ENCODE results near the gene DDX39B. TPM values are rescaled to one million over a fixed set of nuclear protein-coding genes. Genes with fewer than 3 reads are reported as not detected.

Gene DDX39B
- total RNA-seq, 2 donors from 2014 or later: 119 to 143 TPM

GRCh38 chr6:31541059-31541657, 645 bp downstream of the DDX39B start:
- H3K27me3 ChIP-seq: no peaks in the 10 kb centered on the region
- H3K36me3 ChIP-seq: peaks cover 43% of the 10 kb centered on the region
- no peak for DNase-seq (ENCODE audit: low spot score)
- H3K4me3 ChIP-seq: peak overlapping the region; percentile 60 to 80
- no peak for TF ChIP-seq CTCF (IDR thresholded peaks at IDR 0.05)
- peak overlapping the region; percentile 96 to 97 for H3K27ac ChIP-seq
- peaks cover 0 to 32% of the 10 kb centered on the region in 2 donors for H3K4me1 ChIP-seq
- no peaks in the 10 kb centered on the region for H3K9me3 ChIP-seq

GRCh38 chr6:31540640-31541039, 1.2 kb downstream of the DDX39B start:
- peak overlapping the region; percentile 96 to 97 for H3K27ac ChIP-seq
- TF ChIP-seq CTCF (IDR thresholded peaks at IDR 0.05): no peak

DNA sequence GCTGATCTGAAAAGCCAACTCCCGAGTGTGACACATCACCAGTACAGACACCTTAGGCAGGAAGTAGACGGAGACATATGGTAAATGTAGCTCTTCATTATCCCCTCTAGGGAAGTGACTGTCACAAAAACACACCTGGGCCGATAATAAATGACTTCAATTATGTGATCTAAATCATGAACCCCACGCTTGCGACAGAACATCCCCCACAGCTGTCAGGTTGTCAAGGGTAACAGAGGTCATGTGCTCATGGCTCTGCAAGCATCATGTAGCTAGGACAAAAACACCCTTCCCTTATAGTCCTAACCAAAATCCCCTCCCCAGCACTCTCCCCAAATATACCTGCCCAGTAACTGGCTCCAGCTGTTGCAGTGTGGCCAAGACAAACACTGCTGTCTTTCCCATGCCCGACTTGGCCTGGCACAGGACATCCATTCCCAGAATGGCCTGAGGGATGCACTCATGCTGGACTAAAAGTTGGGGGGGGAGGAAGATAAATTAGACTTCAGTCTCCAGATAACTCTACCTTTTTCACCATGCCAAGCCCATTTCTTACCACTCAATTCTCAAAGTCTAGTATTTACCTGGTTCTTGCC, 2.9 kb downstream of the DDX39B start:
- Histone ChIP-seq H3K36me3 (peaks cover 66% of the 10 kb centered on the region), H3K27ac (peak overlapping the region in 1 of 2 donors; percentile 97), H3K27me3 (no peaks in the 10 kb centered on the region), H3K4me3 (no peak overlapping the region), H3K9me3 (no peaks in the 10 kb centered on the region), H3K4me1 (peaks cover 0 to 32% of the 10 kb centered on the region in 2 donors)
- no peak for DNase-seq (ENCODE audit: low spot score)
- TF ChIP-seq CTCF (IDR thresholded peaks at IDR 0.05): no peak

More at GRCh38 chr6:31540640-31541039, 1.2 kb downstream of the DDX39B start:
- peaks cover 48% of the 10 kb centered on the region for H3K36me3 ChIP-seq
- no peak for DNase-seq (ENCODE audit: low spot score)
- H3K4me1 ChIP-seq: peaks cover 0 to 32% of the 10 kb centered on the region in 2 donors
- H3K9me3 ChIP-seq: no peaks in the 10 kb centered on the region
- H3K4me3 ChIP-seq: peak overlapping the region; percentile 60 to 80
- H3K27me3 ChIP-seq: no peaks in the 10 kb centered on the region

- no peak overlapping the region for H3K27ac ChIP-seq
- peaks cover 97% of the 10 kb centered on the region for H3K36me3 ChIP-seq
- no peaks in the 10 kb centered on the region for H3K27me3 ChIP-seq
- H3K4me3 ChIP-seq: no peak overlapping the region
- DNase-seq (ENCODE audit: low spot score): no peak
- no peak for TF ChIP-seq CTCF (IDR thresholded peaks at IDR 0.05)
- H3K4me1 ChIP-seq: peaks cover 0 to 24% of the 10 kb centered on the region in 2 donors
- H3K9me3 ChIP-seq: no peaks in the 10 kb centered on the region
Observed at GRCh38 chr6:31535538-31536324, 6.1 kb downstream of the DDX39B start.

DNA sequence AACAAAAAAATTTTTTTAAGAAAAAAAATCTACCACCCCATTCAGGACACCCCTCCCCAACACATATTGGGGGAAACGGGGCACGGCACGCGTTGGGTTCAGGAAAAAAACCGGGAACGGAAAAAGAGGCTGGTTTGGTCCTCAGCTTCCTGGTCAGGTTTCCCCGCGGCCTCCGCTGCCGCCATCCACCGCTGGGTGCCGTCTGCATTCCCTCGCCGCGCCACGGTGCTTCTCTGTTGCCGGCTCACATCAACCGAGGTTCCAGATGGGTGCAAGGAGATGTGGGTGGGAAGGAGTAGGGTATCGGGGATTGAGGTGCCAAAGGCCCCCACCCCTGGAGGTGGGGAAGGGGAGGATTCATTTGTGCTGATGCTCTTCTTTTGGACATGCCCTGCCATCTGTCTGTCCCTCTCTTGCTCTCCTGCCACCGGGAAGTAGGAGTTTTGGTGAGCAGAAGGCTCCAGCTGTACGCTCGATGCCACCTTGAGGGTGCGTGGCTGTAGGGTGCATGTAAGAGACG, 7.2 kb downstream of the DDX39B start:
- TF ChIP-seq CTCF (IDR thresholded peaks at IDR 0.05): no peak
- peaks cover 0 to 15% of the 10 kb centered on the region in 2 donors for H3K4me1 ChIP-seq
- peaks cover 99% of the 10 kb centered on the region for H3K36me3 ChIP-seq
- no peaks in the 10 kb centered on the region for H3K27me3 ChIP-seq
- no peak overlapping the region for H3K27ac ChIP-seq
- H3K9me3 ChIP-seq: no peaks in the 10 kb centered on the region
- DNase-seq (ENCODE audit: low spot score): no peak
- no peak overlapping the region for H3K4me3 ChIP-seq

All from right atrium auricular region (tissue), 2 donors.